Endothelial cell of hepatic sinusoid (primary cell): ENCODE data around the gene CCDC92B.
"Not testable (repeated sequence)": the region's sequence is repeated elsewhere in the genome, so short reads cannot be mapped to it uniquely, and the experiment has no call there.

Source experiments
- in situ Hi-C: cut with HindIII; loops from 2 replicates; pipeline ENCODE4 v1.10.0; 2017; ENCODE audit warnings: low sequenced_read_pairs

The CCDC92B gene

GRCh38 chr17:2704890-2705248 lies 44.6 kb downstream of the CCDC92B start:
- in situ Hi-C loops = no loop called here

- in situ Hi-C loops = no loop called here
These were observed 45.2 kb downstream of the CCDC92B start for GRCh38 chr17:2704031-2704889.

DNA sequence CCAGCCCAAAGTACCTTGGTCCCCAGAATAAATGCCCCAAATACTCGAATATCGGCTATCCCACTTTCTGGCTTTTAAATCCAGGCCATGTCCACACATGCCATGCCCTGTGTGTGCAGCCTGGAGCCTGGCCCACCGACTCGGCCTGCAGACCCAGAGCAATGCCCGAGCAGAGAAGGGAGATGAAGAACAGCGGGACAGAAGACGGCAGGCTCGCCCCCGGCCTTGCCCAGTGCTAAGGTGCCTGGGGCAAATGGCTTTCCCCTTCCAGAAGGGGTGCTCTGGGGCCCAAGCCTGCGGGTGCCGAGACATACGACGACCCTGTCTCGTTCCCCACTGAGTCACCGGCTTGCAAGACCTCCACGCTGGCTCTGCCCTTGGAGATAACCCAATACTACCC lies 45.8 kb downstream of the CCDC92B start:
- in situ Hi-C loops = no loop called here

GRCh38 chr17:2703181-2703580 lies 46.3 kb downstream of the CCDC92B start:
- in situ Hi-C loops = no loop called here

- in situ Hi-C loops = no loop called here
These were observed 47.3 kb downstream of the CCDC92B start for GRCh38 chr17:2701996-2702741.

DNA sequence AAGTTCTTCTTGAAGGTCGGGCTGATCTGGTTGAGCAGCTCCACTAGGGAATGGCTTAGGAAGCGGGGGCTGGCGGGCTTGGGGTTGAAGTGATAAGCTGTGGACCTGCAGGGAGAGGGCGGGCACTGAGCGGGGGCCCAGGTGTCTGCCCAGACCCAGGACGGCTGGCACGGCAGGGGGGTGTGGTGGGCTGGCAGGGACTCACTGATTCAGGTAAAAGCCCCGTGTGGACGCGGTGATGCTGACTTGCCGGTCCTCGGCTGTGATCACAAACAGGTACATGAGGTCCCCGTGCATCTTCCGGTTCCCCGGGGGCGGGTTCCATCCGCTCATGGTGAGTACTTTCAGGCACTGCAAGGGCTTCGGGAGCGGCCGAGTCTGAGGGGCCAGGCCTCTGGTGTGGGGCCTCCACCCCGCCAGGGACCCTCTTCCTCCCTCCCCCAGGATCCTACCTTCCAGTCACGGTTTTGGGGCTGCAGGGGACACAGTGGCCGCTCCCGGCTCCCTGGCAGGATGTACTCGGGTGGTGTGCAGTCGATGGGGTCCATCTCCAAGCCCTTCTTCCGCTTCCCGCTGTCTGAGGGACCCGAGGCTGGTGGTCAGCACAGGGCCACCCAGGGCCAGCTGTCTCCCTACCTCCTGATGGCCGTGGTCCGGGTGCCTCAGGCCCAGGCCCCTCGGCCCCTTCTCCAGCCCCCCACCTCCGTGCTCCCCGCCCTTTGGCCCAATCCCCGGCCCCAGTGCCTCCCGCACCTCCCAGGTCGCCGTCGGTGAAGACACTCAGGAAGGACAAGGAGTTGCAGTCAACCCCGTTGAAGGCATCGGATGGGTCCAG lies 48.1 kb downstream of the CCDC92B start:
- in situ Hi-C loops = no loop called here

DNA sequence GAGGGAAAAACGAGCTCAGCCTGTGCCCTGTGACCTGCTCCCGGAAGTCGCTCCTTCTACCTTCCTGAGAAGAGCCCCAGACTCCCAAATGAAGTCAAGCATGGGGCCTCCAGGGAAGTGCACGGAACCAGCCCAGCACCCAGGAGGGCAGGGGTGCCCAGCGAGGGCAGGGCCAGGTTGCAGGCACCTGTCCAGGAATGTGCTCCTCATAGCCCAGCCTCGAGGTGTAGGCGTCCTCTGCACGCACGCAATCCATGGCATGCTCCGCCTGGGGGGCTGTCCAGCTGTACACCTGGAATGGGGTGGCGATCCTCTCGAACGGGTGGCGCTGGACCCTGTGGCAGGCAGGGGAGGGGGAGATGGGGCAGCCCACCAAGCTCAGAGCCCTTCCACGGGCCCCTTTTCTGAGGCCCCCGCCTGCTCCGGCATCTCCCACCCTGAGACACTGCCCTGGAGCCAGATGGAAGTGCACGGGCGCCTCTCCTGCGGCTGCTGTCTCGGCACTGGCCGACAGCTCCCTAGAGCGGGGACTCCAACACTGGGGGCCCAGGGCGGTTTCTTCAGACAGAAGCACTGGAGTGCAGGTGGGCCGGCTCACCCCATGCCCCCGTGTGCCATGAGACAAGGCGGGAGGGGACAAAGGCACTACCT lies 48.8 kb downstream of the CCDC92B start:
- in situ Hi-C loops = no loop called here

DNA sequence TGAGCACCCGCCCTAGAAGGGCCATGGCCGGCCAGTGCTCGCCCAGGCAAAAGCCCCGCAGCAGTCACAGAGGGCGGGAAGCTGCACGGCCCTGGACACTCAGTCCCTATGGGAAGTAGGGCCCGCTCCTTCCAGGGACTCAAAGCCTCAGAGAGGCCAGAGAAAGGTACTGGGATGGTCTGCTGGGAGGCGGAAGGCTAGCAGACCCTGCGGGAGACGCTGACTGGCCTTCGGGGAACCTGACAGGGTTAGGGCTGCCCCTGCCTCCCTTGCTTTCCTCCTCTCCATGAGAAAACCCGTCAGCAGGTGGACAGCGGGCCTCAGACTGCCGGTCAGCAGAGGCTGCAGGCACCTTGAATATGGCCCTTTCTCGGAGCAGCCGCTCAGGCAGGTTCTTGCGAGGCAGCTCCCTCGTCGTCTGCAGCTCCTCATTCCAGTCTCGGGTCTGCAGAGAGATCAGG lies 49.4 kb downstream of the CCDC92B start:
- in situ Hi-C loops = no loop called here

GRCh38 chr17:2699216-2699805 lies 50.1 kb downstream of the CCDC92B start:
- in situ Hi-C loops = not testable (repeated sequence)

DNA sequence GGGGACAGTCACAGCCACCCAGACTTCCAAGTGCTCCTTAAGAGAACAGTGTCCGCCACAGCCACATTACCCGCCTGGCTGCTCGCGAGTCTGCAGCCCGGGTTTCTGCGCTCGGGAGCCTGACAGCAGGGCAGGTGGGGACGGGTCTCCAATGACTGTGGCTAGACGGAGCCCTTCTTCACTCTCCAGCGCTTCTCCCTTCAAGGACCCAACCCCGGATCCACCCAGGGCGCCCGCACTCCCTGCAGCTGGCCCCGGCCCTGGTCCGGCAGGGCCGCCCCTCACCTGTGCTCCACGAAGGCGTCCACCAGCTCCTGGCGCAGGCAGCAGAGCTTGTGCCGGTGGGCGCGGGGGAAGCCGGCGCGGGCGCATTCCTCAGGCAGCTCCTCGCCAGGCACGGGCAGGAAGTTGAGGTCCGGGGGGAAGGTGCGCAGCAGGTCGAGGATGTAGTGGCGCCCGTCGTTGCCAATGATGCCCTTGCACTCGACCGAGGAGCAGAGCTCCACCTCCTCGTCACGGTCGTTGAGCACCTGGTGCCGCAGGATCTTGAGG lies 51.8 kb downstream of the CCDC92B start:
- in situ Hi-C loops = no loop called here

- in situ Hi-C loops = no loop called here
These were observed 53.3 kb downstream of the CCDC92B start for GRCh38 chr17:2695961-2696760.

- in situ Hi-C loops = no loop called here
These were observed 54.0 kb downstream of the CCDC92B start for GRCh38 chr17:2695243-2695960.

GRCh38 chr17:2694381-2695242 lies 54.8 kb downstream of the CCDC92B start:
- in situ Hi-C loops = no loop called here

GRCh38 chr17:2693561-2694380 lies 55.7 kb downstream of the CCDC92B start:
- in situ Hi-C loops = no loop called here

DNA sequence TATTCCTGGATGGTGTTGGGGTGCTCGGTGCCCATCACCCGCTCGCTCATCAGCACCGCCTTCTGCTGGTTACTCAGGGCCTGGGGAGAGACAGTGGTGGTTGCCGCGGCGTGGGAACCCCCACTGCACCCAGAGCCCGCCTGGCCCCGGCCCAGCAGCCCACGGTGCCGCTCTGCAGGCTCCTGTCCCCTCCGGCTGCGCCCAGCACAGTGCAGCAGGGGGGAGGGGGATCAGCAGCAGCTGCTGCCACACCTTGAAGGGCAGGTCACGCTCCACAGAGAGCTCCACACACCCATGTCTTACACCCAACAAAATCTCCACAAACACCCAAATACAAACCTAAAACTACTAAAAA lies 56.7 kb downstream of the CCDC92B start:
- in situ Hi-C loops = no loop called here

GRCh38 chr17:2691965-2692780 lies 57.3 kb downstream of the CCDC92B start:
- in situ Hi-C loops = no loop called here
